GM12878 (cell line): Measurements from ENCODE around the gene DDX39A. TPM values are rescaled to one million over a fixed set of nuclear protein-coding genes. Genes with fewer than 3 reads are reported as not detected.

Experiments
- ASH2L ChIP-seq: fragments of 300-600, 200-600 bp; sonication (generic); IDR thresholded peaks from 2 replicates; pipeline ENCODE4 v1.6.1; 2017; ENCODE audit warnings: low read depth, mild to moderate bottlenecking, borderline replicate concordance
- ATF7 ChIP-seq: fragments of 450-650 bp; IDR thresholded peaks from 2 replicates; pipeline ENCODE4 v1.6.1; 2016; ENCODE audit warnings: low read depth, mild to moderate bottlenecking
- CHD4 ChIP-seq: fragments of 200-600 bp; sonication (generic); IDR thresholded peaks from 2 replicates; pipeline ENCODE4 v1.6.1; 2016; ENCODE audit warnings: mild to moderate bottlenecking
- DPF2 ChIP-seq: fragments of 450-650 bp; IDR thresholded peaks from 2 replicates; pipeline ENCODE4 v1.6.1; 2017; ENCODE audit warnings: mild to moderate bottlenecking
- EED ChIP-seq: sonication (generic); IDR thresholded peaks from 2 replicates; pipeline ENCODE4 v1.6.1; 2016; ENCODE audit warnings: antibody characterized with exemption, low read depth
- ETV6 ChIP-seq, 2 experiments: fragments of 450-650 bp in 1 of 2; IDR thresholded peaks in 1 of 2; conservative IDR thresholded peaks in 1 of 2; 2 replicates each; pipeline ENCODE4 v1.6.1; 2014; ENCODE audit warnings: antibody characterized with exemption in 1 of 2, borderline replicate concordance in 1 of 2, low read depth in 1 of 2, mild to moderate bottlenecking in 1 of 2, moderate library complexity in 1 of 2
- FOXK2 ChIP-seq: fragments of 450-650 bp; IDR thresholded peaks from 2 replicates; pipeline ENCODE4 v1.6.1; 2017; ENCODE audit warnings: mild to moderate bottlenecking, moderate library complexity
- IKZF1 ChIP-seq: fragments of 450-650 bp; conservative IDR thresholded peaks from 2 replicates; pipeline ENCODE4 v1.6.1; 2017; ENCODE audit warnings: antibody characterized with exemption, mild to moderate bottlenecking
- IRF4 ChIP-seq: IDR thresholded peaks from 2 replicates; pipeline ENCODE4 v1.6.1; 2011; ENCODE audit warnings: low read depth, low read length
- MXI1 ChIP-seq: fragments of 150-350 bp; IDR thresholded peaks from 2 replicates; pipeline ENCODE4 v1.6.1; 2011; ENCODE audit warnings: low read depth, mild to moderate bottlenecking, inconsistent platforms, low read length, improper control_type of control experiment
- NFYB ChIP-seq: IDR thresholded peaks from 2 replicates; pipeline ENCODE4 v1.6.1; 2011; ENCODE audit warnings: low read depth, mild to moderate bottlenecking, low read length, improper control_type of control experiment, moderate library complexity; ENCODE audit not compliant: insufficient read depth
- POU2F2 ChIP-seq: IDR thresholded peaks from 3 replicates; pipeline ENCODE4 v1.6.1; 2011; ENCODE audit warnings: low read depth, mild to moderate bottlenecking, low read length, borderline replicate concordance
- PRDM15 ChIP-seq: fragments of 450-650 bp; formaldehyde crosslinking; IDR thresholded peaks from 2 replicates; pipeline ENCODE4 v1.4.0; 2020; ENCODE audit warnings: mild to moderate bottlenecking, moderate library complexity
- RUNX3 ChIP-seq: IDR thresholded peaks from 2 replicates; pipeline ENCODE4 v1.6.1; 2012; ENCODE audit warnings: low read length, inconsistent platforms
- SKIL ChIP-seq: fragments of 450-650 bp; IDR thresholded peaks from 2 replicates; pipeline ENCODE4 v1.6.1; 2017; ENCODE audit warnings: mild to moderate bottlenecking, low read depth, inconsistent platforms; ENCODE audit not compliant: poor library complexity, severe bottlenecking
- SMAD1 ChIP-seq: fragments of 450-650 bp; IDR thresholded peaks from 2 replicates; pipeline ENCODE4 v1.6.1; 2018; ENCODE audit warnings: mild to moderate bottlenecking, low read depth; ENCODE audit not compliant: partially characterized antibody
- SMC3 ChIP-seq: IDR thresholded peaks from 2 replicates; pipeline ENCODE4 v1.6.1; 2011; ENCODE audit warnings: low read length, improper control_type of control experiment, borderline replicate concordance
- SPI1 ChIP-seq: IDR thresholded peaks from 2 replicates; pipeline ENCODE4 v1.6.1; 2011; ENCODE audit warnings: low read depth, mild to moderate bottlenecking, low read length, moderate library complexity, borderline replicate concordance; ENCODE audit not compliant: insufficient read depth
- TARDBP ChIP-seq: IDR thresholded peaks from 2 replicates; pipeline ENCODE4 v1.6.1; 2016; ENCODE audit warnings: borderline replicate concordance
- ZBED1 ChIP-seq: IDR thresholded peaks from 2 replicates; pipeline ENCODE4 v1.6.1; 2016; ENCODE audit warnings: borderline replicate concordance
- ZNF217 ChIP-seq: fragments of 450-650 bp; IDR thresholded peaks from 2 replicates; pipeline ENCODE4 v1.6.1; 2017; ENCODE audit warnings: antibody characterized with exemption, mild to moderate bottlenecking
- ZNF687 ChIP-seq: fragments of 450-650 bp; IDR thresholded peaks from 2 replicates; pipeline ENCODE4 v1.6.1; 2017; ENCODE audit warnings: mild to moderate bottlenecking, moderate library complexity
- polyA plus RNA-seq, 11 experiments: library from polyadenylated mRNA; depleted of rRNA in 4 of 11; unstranded in 6 of 11; stranded (reverse) in 5 of 11; fragments of >200 nt; fragmentation: Nextera tagmentation in 4 of 11; fragmentation: Illumina TruSeq in 1 of 11; extraction: Ambion mirVana in 4 of 11; extraction: Trizol in 1 of 11; gene quantifications; 1 replicate in 1 of 11; 2 replicates in 10 of 11; pipeline versions ENCODE4 v1.2.1 to v1.2.3, GENCODE V29; 2011 to 2016; ENCODE audit warnings: inconsistent platforms in 2 of 11, missing spikeins in 2 of 11, low read depth in 1 of 11
- total RNA-seq, 4 experiments: library from RNA; depleted of rRNA in 3 of 4; stranded (reverse); fragments of >200 nt in 3 of 4; fragmentation: Illumina TruSeq in 1 of 4; extraction: Trizol in 1 of 4; gene quantifications; 2 replicates each; pipeline versions ENCODE4 v1.2.1 to v1.2.3, GENCODE V29; 2013 to 2021

DDX39A gene
- total and polyA plus RNA-seq, 10 of the 15 experiments (the other 5 are each of a cell fraction or from before 2014, with no cell fraction given), result 113 to 378 (median 224) TPM

GRCh38 chr19:14368011-14368513, 51.1 kb downstream of the DDX39A start (continued):
- TF ChIP-seq ASH2L, result no peak
- peak; percentile 40 for TF ChIP-seq SKIL
- no peak for TF ChIP-seq MXI1
- TF ChIP-seq TARDBP, result no peak
- 0 out of 2 replicates have a peak, but pooled peaks have one; percentile 31 for TF ChIP-seq ZNF687
- TF ChIP-seq ZBED1, result no peak
- TF ChIP-seq ZNF217, result peak; percentile 91
- peak; percentile 68 for TF ChIP-seq ATF7
- peak; percentile 46; the same call in 1 of the 2 replicates for TF ChIP-seq SPI1
- TF ChIP-seq SMAD1, result no peak
- peak; percentile 69 for TF ChIP-seq EED
- TF ChIP-seq CHD4, result 0 out of 2 replicates have a peak, but pooled peaks have one; percentile 41
- peak in 1 of 2 experiments; percentile 87; a peak in 2 of 4 replicates for TF ChIP-seq ETV6 (conservative IDR thresholded peaks at IDR 0.05 in 1 of 2, IDR thresholded peaks at IDR 0.05 in 1 of 2; ENCODE audit: borderline replicate concordance in 1 of 2, low read depth in 1 of 2)
- peak; percentile 93 for TF ChIP-seq RUNX3
- 0 out of 2 replicates have a peak, but pooled peaks have one; percentile 19 for TF ChIP-seq DPF2
- TF ChIP-seq POU2F2, result 0 out of 3 replicates have a peak, but pooled peaks have one; percentile 35
- no peak for TF ChIP-seq PRDM15 (CRISPR knock-in tag)
- TF ChIP-seq SMC3, result no peak; the same call in 1 of the 2 replicates
- 0 out of 2 replicates have a peak, but pooled peaks have one; percentile 10 for TF ChIP-seq IRF4
- peak; percentile 83 for TF ChIP-seq IKZF1
- TF ChIP-seq NFYB, result no peak
- TF ChIP-seq FOXK2, result no peak
